ENCODE data around the gene CAPN12.

The CAPN12 gene

DNA sequence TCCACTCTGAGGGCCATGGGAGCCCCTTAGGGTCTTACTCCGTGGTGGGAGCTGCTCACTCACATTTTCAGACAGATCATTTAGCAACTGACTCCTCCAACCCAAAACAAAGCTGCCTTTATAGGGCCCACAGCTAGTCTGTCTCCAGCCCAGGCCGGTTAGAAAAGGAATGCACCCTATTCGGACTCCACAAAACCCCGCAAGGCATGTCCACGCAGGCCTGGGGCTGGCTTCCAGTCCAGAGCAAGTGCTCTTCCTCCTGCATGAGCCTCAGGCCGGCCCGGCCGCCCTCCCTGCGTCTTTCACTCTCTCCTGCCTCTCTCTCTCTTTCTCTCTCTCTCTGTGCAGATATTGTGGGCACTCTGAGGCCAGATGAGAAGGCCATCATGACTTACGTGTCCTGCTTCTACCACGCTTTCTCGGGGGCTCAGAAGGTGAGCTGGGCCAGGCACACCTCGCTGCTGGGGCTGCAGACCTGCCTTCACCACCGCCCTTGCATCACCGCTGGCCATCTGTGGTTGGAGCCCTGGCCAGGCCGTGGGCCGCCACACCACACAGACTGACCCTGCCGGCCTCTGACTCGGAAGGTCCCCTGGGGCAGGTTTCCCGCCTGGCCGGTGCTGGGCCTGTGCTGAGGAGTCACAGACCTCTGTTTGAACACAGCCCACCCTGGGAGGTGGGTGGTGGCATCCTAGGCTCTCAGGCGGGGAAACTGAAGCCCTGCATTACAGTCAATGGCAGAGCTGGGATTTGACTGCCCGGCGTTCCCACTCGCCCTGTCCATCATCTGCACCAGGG, 33.1 kb downstream of the CAPN12 start:
- no peak for DNase-seq (ENCODE audit: low spot score)

- DNase-seq (ENCODE audit: low spot score): no peak
Observed at GRCh38 chr19:38710416-38710702, 33.9 kb downstream of the CAPN12 start.

GRCh38 chr19:38709671-38710415, 34.4 kb downstream of the CAPN12 start:
- DNase-seq (ENCODE audit: low spot score): no peak

- DNase-seq (ENCODE audit: low spot score): no peak
Observed at GRCh38 chr19:38709119-38709518, 35.2 kb downstream of the CAPN12 start.

- no peak for DNase-seq (ENCODE audit: low spot score)
Observed at GRCh38 chr19:38708413-38709024, 35.8 kb downstream of the CAPN12 start.

GRCh38 chr19:38707512-38708114, 36.7 kb downstream of the CAPN12 start:
- peak; percentile 61 for DNase-seq (ENCODE audit: low spot score)

GRCh38 chr19:38706792-38707511, 37.3 kb downstream of the CAPN12 start:
- DNase-seq (ENCODE audit: low spot score): no peak

GRCh38 chr19:38705197-38706019, 38.9 kb downstream of the CAPN12 start:
- no peak for DNase-seq (ENCODE audit: low spot score)

DNA sequence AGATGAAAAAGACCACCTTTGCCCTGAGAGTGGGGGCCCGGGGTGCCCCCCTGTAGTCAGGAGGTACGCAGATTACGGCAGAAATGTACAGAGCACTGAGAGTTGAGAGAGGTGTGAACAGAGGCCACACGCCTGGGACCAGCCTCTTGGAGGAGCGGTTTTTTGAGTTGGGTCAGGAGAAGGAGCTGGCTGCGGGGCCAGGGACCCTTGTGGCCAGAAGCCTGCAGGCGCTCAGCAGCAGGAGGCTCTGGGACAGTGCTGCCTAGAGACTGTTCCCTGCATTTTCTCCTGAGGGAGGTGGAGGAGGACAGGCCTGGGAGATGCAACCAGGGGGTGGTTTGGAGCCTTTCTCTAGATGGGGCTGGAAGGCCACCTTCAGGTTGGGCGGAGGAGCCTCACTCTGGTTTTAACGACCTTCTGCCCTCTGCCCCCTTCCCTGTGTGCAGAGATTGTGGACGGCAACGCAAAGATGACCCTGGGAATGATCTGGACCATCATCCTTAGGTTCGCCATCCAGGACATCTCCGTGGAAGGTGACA, 39.7 kb downstream of the CAPN12 start:
- no peak for DNase-seq (ENCODE audit: low spot score)

GRCh38 chr19:38703509-38703908, 40.8 kb downstream of the CAPN12 start:
- DNase-seq (ENCODE audit: low spot score): no peak

GRCh38 chr19:38702278-38702677, 42.0 kb downstream of the CAPN12 start:
- no peak for DNase-seq (ENCODE audit: low spot score)

- DNase-seq (ENCODE audit: low spot score): no peak
Observed at GRCh38 chr19:38701455-38702063, 42.7 kb downstream of the CAPN12 start.

GRCh38 chr19:38700902-38701454, 43.3 kb downstream of the CAPN12 start:
- DNase-seq (ENCODE audit: low spot score): no peak

DNA sequence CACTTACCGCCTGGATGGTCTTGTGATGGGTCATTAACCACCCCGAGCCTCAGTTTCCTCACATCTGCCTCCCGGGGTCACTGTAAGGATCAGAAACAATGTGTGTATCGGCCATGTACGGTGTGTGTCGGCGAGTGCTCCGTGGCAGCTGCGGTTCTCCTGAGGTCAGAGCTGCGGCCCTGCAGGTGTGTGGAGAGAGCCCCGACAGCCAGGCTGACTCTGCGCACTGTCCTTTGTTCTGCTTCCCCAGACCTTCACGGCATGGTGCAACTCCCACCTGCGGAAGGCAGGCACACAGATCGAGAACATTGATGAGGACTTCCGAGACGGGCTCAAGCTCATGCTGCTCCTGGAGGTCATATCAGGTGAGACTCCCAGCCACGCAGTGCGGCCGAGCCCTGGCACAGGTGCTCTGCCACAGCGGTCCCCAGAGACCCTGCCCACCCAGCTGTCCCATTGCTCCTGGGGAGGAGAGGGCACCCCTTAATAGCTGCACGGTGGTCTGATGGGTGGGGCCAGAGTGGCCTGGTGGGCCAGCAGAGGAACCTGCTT, 43.8 kb downstream of the CAPN12 start:
- no peak for DNase-seq (ENCODE audit: low spot score)

DNA sequence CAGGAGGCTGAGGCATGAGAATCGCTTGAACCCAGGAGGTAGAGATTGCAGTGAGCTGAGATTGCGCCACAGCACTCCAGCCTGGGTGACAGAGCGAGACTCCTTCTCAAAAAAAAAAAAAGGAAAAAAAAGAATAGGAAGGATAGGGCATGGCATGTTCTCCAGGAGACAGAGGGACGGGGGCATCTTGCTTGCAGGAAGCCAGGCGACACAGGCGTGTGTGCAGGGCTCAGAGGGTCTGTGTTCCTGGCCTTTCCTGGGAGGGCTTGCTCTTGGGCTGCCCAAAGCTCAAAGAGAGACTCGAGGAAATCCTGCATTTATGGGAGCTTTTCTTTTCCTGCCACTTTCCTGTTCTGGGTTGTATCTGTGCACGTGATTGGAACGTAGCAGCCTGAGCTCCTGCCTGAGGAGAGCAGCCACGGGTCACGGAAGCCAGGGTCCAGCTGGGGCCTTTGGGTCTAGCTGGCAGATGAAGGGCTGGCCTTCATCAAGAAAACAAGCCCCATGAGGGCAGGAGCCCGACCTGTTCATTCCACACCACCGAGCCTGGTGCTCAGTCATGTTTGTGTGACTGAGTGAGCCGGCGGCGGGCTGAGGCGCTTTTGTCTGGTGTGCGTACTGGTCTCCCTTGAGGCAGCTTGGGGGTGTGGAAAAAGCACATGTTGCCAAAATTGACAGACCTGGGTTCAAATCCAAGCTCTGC, 44.5 kb downstream of the CAPN12 start:
- DNase-seq (ENCODE audit: low spot score): no peak

- no peak for DNase-seq (ENCODE audit: low spot score)
Observed at GRCh38 chr19:38699027-38699346, 45.3 kb downstream of the CAPN12 start.

DNA sequence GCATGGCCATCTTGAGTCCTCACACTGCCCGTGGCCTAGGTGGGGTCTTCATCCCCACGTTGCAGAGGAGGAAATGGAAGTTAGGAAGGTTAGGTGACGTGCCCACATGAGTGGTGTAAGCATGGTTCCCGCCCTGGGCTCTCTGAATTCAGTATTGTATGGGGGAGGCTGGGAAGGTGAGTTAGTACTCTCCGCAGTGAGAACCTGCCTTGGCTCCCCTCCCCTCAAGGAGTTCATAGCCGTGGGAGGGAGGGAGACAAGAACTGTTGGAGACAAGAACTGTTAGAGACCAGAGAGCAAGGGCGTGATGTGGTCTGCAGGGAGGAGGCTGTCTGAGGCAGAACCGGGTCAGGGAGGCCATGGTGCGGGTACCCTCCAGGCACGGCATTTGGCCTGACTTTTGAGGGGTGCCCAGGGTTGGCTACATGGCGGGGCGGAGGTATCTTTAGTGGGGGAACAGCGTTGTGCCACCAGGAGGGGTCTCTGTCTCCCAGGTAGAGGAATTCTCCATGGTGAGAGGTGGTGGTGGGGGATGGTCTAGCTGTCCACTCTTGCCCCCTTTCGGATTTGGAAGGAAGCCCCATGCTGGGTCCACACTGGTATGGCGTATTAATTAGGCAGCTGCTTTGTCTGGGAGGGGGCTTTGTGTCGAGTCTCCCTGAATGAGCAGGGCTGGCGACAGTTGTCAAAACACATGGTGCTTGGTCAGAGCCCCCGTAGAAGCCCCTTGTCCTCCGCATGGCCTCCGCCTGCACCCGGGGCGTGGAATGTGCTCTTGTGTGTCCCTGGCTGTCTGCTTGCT, 45.8 kb downstream of the CAPN12 start:
- no peak for DNase-seq (ENCODE audit: low spot score)

DNA sequence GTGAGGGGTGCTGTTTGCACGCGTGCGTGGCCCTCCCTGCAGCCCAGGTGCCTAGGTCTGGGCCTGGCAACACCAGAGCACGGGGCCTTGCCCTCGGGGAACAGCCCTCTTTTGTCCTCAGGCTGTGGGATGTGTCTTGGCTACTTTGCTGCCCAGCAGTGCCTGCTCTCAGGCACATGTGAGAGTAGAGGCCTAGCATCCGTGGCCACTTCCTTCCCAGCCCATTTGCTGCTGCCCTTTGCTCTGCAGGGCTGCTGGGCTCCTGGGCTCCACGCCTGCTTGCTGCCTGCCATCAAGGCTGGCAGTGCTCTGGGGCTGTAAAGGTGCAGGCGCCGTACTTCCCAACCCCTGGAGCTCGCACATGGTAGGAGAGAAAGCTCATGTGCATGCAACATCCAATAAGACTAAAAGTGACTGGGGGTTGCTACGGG, 46.6 kb downstream of the CAPN12 start:
- DNase-seq (ENCODE audit: low spot score): no peak

DNA sequence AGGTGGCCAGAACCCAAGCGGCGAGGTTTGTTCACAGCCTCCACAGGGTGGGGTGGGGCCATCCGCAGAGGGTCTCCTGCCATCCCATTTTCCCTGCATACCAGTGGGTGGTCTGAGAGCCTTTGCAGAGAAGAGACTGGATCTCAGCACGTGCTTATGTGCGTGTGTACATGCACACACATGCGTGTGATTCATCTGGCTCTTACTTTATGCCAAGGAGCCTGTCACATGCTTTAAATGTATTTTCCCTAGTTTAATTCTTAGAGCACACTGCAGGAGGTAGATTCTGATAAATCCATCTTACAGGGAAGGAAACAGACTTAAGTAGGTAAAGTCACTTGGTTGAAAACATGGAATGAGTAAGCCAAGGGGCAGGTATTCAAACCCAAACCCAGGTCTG, 47.1 kb downstream of the CAPN12 start:
- DNase-seq (ENCODE audit: low spot score): no peak

All from kidney tubule cell (primary cell).